Panc1 (cell line): Measurements from ENCODE around the gene ERCC3. TPM values are rescaled to one million over a fixed set of nuclear protein-coding genes. Genes with fewer than 3 reads are reported as not detected.

Experiments
- ATAC-seq: fragments of 200-7000 bp; cut with Tn5 transposase; 2 replicates; pipeline ENCODE4 v1.9.1; 2020; ENCODE audit warnings: mild to moderate bottlenecking, moderate library complexity
- BruUV-seq: library from RNA; stranded (reverse); fragments of 400-500 nt; replicated peaks from 2 replicates; lab custom pipeline; 2021; lab: Mats Ljungman, UMichigan
- CTCF ChIA-PET: fragments of 300-600 bp; sonication (Branson Sonifier 250); formaldehyde crosslinking; loops from one replicate; lab custom pipeline; 2022; ENCODE audit warnings: antibody characterized with exemption; lab: Charles Lee
- POLR2A ChIA-PET: fragments of 300-600 bp; sonication (Branson Sonifier 250); formaldehyde crosslinking; loops from one replicate; lab custom pipeline; 2022; ENCODE audit warnings: antibody characterized with exemption; lab: Charles Lee
- DNase-seq: peaks from one replicate; pipeline ENCODE4 v3.0.0-alpha.2; 2010; ENCODE audit warnings: low read depth, low spot score
- H3K27ac ChIP-seq: 2 replicates; pipeline ENCODE4 v1.5.1; 2011; ENCODE audit warnings: mild to moderate bottlenecking, low read length, inconsistent platforms
- H3K27me3 ChIP-seq: fragments of 200-500 bp; sonication (Bioruptor generic); 2 replicates; pipeline ENCODE4 v1.6.0; 2014; ENCODE audit warnings: low read length, inconsistent platforms; ENCODE audit not compliant: control insufficient read depth, insufficient read depth
- H3K36me3 ChIP-seq: fragments of 200-500 bp; sonication (Bioruptor generic); 2 replicates; pipeline ENCODE4 v1.5.1; 2014; ENCODE audit warnings: inconsistent platforms, mild to moderate bottlenecking, low read length, moderate library complexity; ENCODE audit not compliant: control insufficient read depth, insufficient read depth
- H3K4me1 ChIP-seq: 2 replicates; pipeline ENCODE4 v1.5.1; 2011; ENCODE audit warnings: inconsistent platforms, mild to moderate bottlenecking, low read length, moderate library complexity; ENCODE audit not compliant: control insufficient read depth, insufficient read depth
- H3K4me3 ChIP-seq, 2 experiments: 2 replicates each; pipeline ENCODE4 v1.5.1; 2011 to 2012; ENCODE audit warnings: low read depth in 2 of 2, low read length in 2 of 2, mild to moderate bottlenecking in 2 of 2, inconsistent platforms in 1 of 2, moderate library complexity in 1 of 2
- H3K9me3 ChIP-seq: fragments of 200-500 bp; sonication (Bioruptor generic); 2 replicates; pipeline ENCODE4 v1.5.1; 2014; ENCODE audit warnings: low read depth, mild to moderate bottlenecking, inconsistent platforms, low read length, moderate library complexity; ENCODE audit not compliant: control insufficient read depth, insufficient read depth
- POLR2AphosphoS5 ChIP-seq: IDR thresholded peaks from 2 replicates; pipeline ENCODE4 v1.6.1; 2012; ENCODE audit warnings: mild to moderate bottlenecking, low read depth, low read length, moderate library complexity
- REST ChIP-seq, 2 experiments: IDR thresholded peaks; 2 replicates each; pipeline ENCODE4 v1.6.1; 2011 to 2012; ENCODE audit warnings: low read depth in 2 of 2, control low read depth in 1 of 2, low read length in 1 of 2, mild to moderate bottlenecking in 1 of 2, moderate library complexity in 1 of 2; ENCODE audit not compliant: insufficient read depth in 1 of 2
- SIN3A ChIP-seq: IDR thresholded peaks from 2 replicates; pipeline ENCODE4 v1.6.1; 2012; ENCODE audit warnings: low read depth, mild to moderate bottlenecking, low read length, moderate library complexity, borderline replicate concordance; ENCODE audit not compliant: insufficient read depth
- TCF7L2 ChIP-seq: IDR thresholded peaks from 2 replicates; pipeline ENCODE4 v1.6.1; 2011; ENCODE audit warnings: mild to moderate bottlenecking, low read depth, low read length, inconsistent platforms
- in situ Hi-C: cut with HindIII; loops from 2 replicates; pipeline ENCODE4 v1.10.0; 2016; ENCODE audit warnings: low sequenced_read_pairs, low pct_unique_long_range_greater_than_20kb
- intact Hi-C: fragments of 100-400 bp; cut with micrococcal nuclease; formaldehyde crosslinking; loops from one replicate; pipeline ENCODE4 v1.10.0; 2022; ENCODE audit not compliant: unreplicated experiment
- total RNA-seq: library from RNA; stranded (reverse); gene quantifications from one replicate; pipeline ENCODE4 v1.2.1, GENCODE V29; 2021; ENCODE audit not compliant: unreplicated experiment
- TF ChIP-seq, protein P1 (sequence below): fragments of 450-650 bp; IDR thresholded peaks from 2 replicates; pipeline ENCODE4 v1.5.1; 2017; ENCODE audit warnings: mild to moderate bottlenecking

Gene ERCC3
- total RNA-seq, 1 experiment from 2014 or later: 38.0 TPM

DNA sequence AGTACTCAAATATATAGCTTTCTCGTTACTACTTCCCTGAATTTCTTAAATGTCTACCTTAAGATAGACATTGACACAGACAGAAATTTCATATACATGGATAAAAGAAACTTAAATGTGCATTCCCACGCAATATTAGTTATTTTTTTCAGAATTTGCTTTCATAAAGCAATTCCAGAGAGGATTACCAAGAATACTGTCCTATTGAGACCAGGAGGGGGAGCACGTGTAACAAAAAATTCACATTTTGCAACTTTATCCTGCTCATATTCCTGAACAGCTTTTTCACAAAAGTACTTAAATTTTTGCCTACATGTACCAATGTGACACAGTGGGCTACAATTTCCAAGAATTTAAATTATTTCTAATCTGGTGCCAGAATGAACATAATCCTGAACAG, 30.7 kb upstream of the ERCC3 start:
- Histone ChIP-seq H3K4me3 (no peak overlapping the region), H3K27me3 (no peaks in the 10 kb centered on the region), H3K36me3 (peaks cover 11% of the 10 kb centered on the region), H3K4me1 (no peaks in the 10 kb centered on the region), H3K9me3 (no peaks in the 10 kb centered on the region), H3K27ac (no peak overlapping the region)
- DNase-seq (peak; percentile 10), ATAC-seq (peak; percentile 78)
- intact Hi-C loops: loop anchor here (5.0 kb wide), 1 partner anchor 153 kb away; no protein-coding TSS in a partner anchor
- in situ Hi-C loops: no loop called here
- TF ChIP-seq SIN3A: no peak
- no peak for TF ChIP-seq REST (IDR thresholded peaks at IDR 0.05; ENCODE audit: insufficient read depth in 1 of 2, low read depth in 2 of 2, low read length in 1 of 2)
- no peak for TF ChIP-seq TCF7L2
- TF ChIP-seq, protein P1, sequence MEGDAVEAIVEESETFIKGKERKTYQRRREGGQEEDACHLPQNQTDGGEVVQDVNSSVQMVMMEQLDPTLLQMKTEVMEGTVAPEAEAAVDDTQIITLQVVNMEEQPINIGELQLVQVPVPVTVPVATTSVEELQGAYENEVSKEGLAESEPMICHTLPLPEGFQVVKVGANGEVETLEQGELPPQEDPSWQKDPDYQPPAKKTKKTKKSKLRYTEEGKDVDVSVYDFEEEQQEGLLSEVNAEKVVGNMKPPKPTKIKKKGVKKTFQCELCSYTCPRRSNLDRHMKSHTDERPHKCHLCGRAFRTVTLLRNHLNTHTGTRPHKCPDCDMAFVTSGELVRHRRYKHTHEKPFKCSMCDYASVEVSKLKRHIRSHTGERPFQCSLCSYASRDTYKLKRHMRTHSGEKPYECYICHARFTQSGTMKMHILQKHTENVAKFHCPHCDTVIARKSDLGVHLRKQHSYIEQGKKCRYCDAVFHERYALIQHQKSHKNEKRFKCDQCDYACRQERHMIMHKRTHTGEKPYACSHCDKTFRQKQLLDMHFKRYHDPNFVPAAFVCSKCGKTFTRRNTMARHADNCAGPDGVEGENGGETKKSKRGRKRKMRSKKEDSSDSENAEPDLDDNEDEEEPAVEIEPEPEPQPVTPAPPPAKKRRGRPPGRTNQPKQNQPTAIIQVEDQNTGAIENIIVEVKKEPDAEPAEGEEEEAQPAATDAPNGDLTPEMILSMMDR: peak; percentile 73; the same call in 1 of the 2 replicates
- no peak for TF ChIP-seq POLR2AphosphoS5
- no TSS peak for BruUV-seq
- POLR2A ChIA-PET: no interaction called here
- CTCF ChIA-PET: interaction anchor here (0.6 to 1.1 kb wide), 2 partner anchors 42 to 91 kb away, joined by 3 to 16 read pairs; no protein-coding TSS in a partner anchor

GRCh38 chr2:127321303-127321702, 27.4 kb upstream of the ERCC3 start:
- Histone ChIP-seq H3K9me3 (no peaks in the 10 kb centered on the region), H3K4me1 (no peaks in the 10 kb centered on the region), H3K36me3 (peaks cover 22% of the 10 kb centered on the region), H3K27ac (no peak overlapping the region), H3K27me3 (no peaks in the 10 kb centered on the region), H3K4me3 (no peak overlapping the region)
- ATAC-seq (no peak), DNase-seq (no peak)
- BruUV-seq: no TSS peak
- intact Hi-C loops: loop anchor here (5.0 kb wide), 1 partner anchor 156 kb away; no protein-coding TSS in a partner anchor
- ChIA-PET POLR2A (no interaction called here), CTCF (no interaction called here)
- TF ChIP-seq POLR2AphosphoS5 (no peak), REST (IDR thresholded peaks at IDR 0.05; ENCODE audit: insufficient read depth in 1 of 2, low read depth in 2 of 2, low read length in 1 of 2) (no peak), TCF7L2 (no peak), SIN3A (no peak)
- TF ChIP-seq, protein P1: no peak
- in situ Hi-C loops: no loop called here
